Left lung (tissue), 10 donors: ENCODE results near the gene LAMB4. TPM values are rescaled to one million over a fixed set of nuclear protein-coding genes. Genes with fewer than 3 reads are reported as not detected.

Source experiments
- ATAC-seq: fragments of 200-7000 bp; cut with Tn5 transposase; one replicate; pipeline ENCODE4 v1.9.1; 2020; ENCODE audit warnings: moderate library complexity
- DNase-seq, 4 donors: peaks; one replicate each; pipeline ENCODE4 v3.0.0-alpha.2; 2013 to 2020
- H3K27ac ChIP-seq, 2 donors: fragments of 200-600 bp; sonication (generic) in 1 of 2; one replicate each; pipeline versions ENCODE4 v1.5.0 to v1.8.0; 2020 to 2021
- H3K27me3 ChIP-seq, 2 donors: fragments of 200-600 bp; sonication (generic) in 1 of 2; one replicate each; pipeline versions ENCODE4 v1.5.0 to v1.8.0; 2020 to 2021
- H3K36me3 ChIP-seq, 2 donors: fragments of 200-600 bp; sonication (generic) in 1 of 2; one replicate each; pipeline versions ENCODE4 v1.5.0 to v1.8.0; 2020 to 2021
- H3K4me1 ChIP-seq, 2 donors: fragments of 200-600 bp; one replicate each; pipeline ENCODE4 v1.8.0; 2021
- H3K4me3 ChIP-seq, 2 donors: fragments of 200-600 bp; sonication (generic) in 1 of 2; one replicate each; pipeline versions ENCODE4 v1.5.0 to v1.8.0; 2020 to 2021; ENCODE audit warnings: mild to moderate bottlenecking in 1 of 2
- H3K9me3 ChIP-seq, 2 donors: fragments of 200-600 bp; sonication (generic) in 1 of 2; one replicate each; pipeline versions ENCODE4 v1.5.0 to v1.8.0; 2020 to 2021
- intact Hi-C, 2 donors: fragments of 100-400 bp; cut with DNase I; formaldehyde crosslinking; loops; one replicate each; pipeline versions ENCODE4 v1.11.2 to v1.14.2; 2022
- polyA plus RNA-seq, 6 donors: library from polyadenylated mRNA; unstranded; fragments of 120-200 nt; gene quantifications; one replicate each; pipeline ENCODE4 v1.2.1, GENCODE V29; 2013; ENCODE audit not compliant: insufficient read length in 6 of 6
- total RNA-seq, 2 donors: library from RNA; stranded (reverse); fragmentation: NEBNext Ultra II Directional; extraction: Animal tissue kit (Norgen Biotek cat#: 25700); gene quantifications; one replicate each; pipeline ENCODE4 v1.2.1, GENCODE V29; 2021
- TF ChIP-seq, protein P1 (sequence below), 2 donors: fragments of 200-600 bp; sonication (generic) in 1 of 2; IDR thresholded peaks; one replicate each; pipeline versions ENCODE4 v1.5.0 to v1.8.0; 2021; ENCODE audit warnings: antibody characterized with exemption in 2 of 2
- donor health status: DM: no; HTN: yes; CAD: no.
- donor health status: DM: no; HTN: no; CAD: no.

LAMB4 gene
- total and polyA plus RNA-seq, 8 donors = 0.10 to 0.37 (median 0.29) TPM; not detected in 1

DNA sequence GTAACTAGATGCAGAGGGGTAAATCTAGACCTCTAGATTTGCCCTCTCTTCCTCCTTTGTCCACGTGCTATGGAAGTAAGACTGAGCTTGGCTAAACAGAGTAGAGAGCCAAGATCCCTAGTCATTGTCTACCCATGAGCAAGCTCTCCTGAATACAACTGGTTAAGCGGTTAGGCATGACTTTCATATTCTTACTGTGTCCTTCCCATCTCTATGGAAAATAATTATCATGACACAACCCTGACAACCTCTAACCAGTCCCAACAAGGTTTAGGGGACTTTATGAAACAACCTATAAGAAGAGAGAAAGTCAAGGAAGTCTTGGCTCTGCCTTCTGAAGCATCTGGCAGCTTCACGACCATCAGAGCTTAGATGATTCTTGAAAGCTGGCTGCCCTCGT lies 7.8 kb upstream of the LAMB4 start:
- Histone ChIP-seq H3K9me3 (no peaks in the 10 kb centered on the region), H3K4me3 (no peak overlapping the region), H3K27ac (no peak overlapping the region), H3K36me3 (no peaks in the 10 kb centered on the region), H3K27me3 (no peaks in the 10 kb centered on the region), H3K4me1 (peaks cover 0 to 11% of the 10 kb centered on the region in 2 donors)
- intact Hi-C loops = no loop called here
- ATAC-seq (no peak), DNase-seq (no peak)
- TF ChIP-seq, protein P1, sequence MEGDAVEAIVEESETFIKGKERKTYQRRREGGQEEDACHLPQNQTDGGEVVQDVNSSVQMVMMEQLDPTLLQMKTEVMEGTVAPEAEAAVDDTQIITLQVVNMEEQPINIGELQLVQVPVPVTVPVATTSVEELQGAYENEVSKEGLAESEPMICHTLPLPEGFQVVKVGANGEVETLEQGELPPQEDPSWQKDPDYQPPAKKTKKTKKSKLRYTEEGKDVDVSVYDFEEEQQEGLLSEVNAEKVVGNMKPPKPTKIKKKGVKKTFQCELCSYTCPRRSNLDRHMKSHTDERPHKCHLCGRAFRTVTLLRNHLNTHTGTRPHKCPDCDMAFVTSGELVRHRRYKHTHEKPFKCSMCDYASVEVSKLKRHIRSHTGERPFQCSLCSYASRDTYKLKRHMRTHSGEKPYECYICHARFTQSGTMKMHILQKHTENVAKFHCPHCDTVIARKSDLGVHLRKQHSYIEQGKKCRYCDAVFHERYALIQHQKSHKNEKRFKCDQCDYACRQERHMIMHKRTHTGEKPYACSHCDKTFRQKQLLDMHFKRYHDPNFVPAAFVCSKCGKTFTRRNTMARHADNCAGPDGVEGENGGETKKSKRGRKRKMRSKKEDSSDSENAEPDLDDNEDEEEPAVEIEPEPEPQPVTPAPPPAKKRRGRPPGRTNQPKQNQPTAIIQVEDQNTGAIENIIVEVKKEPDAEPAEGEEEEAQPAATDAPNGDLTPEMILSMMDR (IDR thresholded peaks at IDR 0.05) = no peak

DNA sequence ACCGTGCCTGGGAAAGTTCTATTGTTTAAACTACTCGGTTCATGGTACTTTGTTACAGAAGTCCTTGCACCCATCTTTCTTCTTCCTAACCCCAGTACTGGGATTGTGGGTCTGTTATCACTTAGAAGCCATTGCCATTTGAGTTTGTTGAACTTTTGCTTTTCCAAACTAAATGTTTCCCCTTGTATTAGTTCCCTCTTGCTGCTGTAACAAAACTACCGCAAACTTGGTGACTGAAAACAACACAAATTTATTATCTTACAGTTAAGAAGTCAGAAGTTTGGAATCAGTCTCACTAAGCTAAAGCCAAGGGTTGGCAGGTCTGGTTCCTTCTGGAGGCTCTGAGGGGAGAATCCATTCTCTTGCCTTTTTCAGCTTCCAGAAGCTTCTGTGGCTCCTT lies 6.9 kb upstream of the LAMB4 start:
- H3K9me3 ChIP-seq = no peaks in the 10 kb centered on the region
- no peak overlapping the region for H3K4me3 ChIP-seq
- peaks cover 0 to 11% of the 10 kb centered on the region in 2 donors for H3K4me1 ChIP-seq
- no peak overlapping the region for H3K27ac ChIP-seq
- DNase-seq = no peak
- ATAC-seq = no peak
- TF ChIP-seq, protein P1 (IDR thresholded peaks at IDR 0.05) = no peak
- no peaks in the 10 kb centered on the region for H3K27me3 ChIP-seq
- H3K36me3 ChIP-seq = no peaks in the 10 kb centered on the region
- intact Hi-C loops = no loop called here

DNA sequence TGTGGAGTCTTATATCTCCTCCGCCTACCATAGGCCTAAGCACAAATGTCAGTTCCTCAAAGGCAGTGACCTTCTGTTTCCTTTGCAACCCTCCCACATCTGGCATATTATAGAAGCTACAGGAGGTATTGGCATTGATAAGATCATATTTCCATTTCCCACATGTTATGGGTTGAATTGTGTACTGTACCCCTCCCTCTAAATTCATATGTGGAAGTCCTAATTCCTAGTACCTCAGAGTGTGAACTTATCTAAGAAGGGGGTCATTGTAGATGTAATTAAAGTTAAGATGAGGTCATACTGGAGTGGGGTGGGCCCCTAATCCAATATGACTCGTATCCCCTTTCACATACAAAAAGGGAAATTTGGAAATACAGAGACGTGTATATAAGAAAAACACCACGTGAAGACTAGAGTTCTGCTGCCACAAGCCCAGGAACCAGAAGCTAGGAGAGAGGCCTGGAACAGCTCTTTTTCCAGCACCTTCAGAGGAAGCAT lies 6.1 kb upstream of the LAMB4 start:
- intact Hi-C loops = no loop called here
- H3K4me3 ChIP-seq = no peak overlapping the region
- ATAC-seq = no peak

DNA sequence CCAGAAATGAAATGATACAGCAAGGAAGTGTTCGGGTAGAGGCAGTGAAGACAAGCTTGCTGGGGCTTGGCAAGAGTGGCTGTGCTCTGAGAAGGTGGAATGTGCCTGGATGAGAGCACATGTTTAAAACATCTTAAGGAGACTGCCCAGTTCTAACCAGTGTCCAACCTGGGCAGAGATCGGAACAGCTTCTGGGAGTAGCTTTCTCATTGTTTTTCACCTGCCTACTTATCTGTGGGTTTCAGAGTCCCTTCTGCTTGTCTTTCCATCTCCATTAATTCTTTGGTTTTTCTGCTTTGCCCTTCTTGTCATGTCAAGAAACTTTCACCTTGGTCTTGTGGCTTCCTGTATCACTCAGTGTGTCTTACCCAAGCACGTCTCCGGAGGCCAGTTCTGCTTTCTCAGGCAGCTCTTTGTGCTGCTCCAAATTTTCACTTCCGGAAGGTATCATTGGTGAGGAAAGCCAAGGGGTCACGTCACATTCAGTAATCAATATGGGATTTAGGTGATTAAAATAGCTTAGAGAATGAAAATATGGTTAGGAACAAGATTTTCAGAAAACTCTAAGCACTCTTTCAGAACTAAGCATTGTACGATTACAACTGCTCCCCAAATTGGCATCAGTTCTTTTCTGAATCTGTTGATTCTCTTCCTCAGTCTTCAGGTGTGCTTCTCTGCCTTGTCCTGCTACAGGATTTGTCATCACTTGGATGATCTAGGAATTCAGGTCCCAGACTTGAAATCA lies 5.5 kb upstream of the LAMB4 start:
- Histone ChIP-seq H3K27me3 (no peaks in the 10 kb centered on the region), H3K27ac (peak overlapping the region in 1 of 2 donors; percentile 48), H3K4me3 (no peak overlapping the region), H3K4me1 (peaks cover 0 to 11% of the 10 kb centered on the region in 2 donors), H3K36me3 (no peaks in the 10 kb centered on the region), H3K9me3 (no peaks in the 10 kb centered on the region)
- intact Hi-C loops = no loop called here
- TF ChIP-seq, protein P1 (IDR thresholded peaks at IDR 0.05) = no peak
- DNase-seq (no peak), ATAC-seq (no peak)

More for the DNA sequence above, 6.1 kb upstream of the LAMB4 start:
- TF ChIP-seq, protein P1 (IDR thresholded peaks at IDR 0.05) = no peak
- DNase-seq = no peak
- H3K27ac ChIP-seq = peak overlapping the region in 1 of 2 donors; percentile 48
- H3K36me3 ChIP-seq = no peaks in the 10 kb centered on the region
- H3K27me3 ChIP-seq = no peaks in the 10 kb centered on the region
- peaks cover 0 to 11% of the 10 kb centered on the region in 2 donors for H3K4me1 ChIP-seq
- H3K9me3 ChIP-seq = no peaks in the 10 kb centered on the region

DNA sequence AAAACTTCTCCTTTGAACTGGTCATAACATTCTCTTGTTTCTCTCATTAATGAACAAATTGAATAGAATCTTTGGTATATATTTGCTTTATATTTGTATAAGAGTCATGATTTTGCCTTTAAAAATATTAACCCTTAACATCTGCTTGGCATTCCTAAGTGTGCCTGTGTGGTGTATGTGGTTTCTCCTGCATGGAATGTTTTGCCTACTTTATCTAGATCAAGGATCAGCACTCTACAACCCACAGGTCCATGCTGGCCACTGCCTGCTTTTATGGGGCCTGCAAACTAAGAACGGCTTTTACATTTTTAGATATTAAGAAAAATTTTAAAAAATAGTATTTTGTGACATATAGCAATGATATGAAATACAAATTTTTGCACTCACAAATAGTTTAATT lies 4.3 kb upstream of the LAMB4 start:
- Histone ChIP-seq H3K9me3 (no peaks in the 10 kb centered on the region), H3K4me1 (peaks cover 0 to 11% of the 10 kb centered on the region in 2 donors), H3K4me3 (no peak overlapping the region), H3K27ac (no peak overlapping the region), H3K36me3 (no peaks in the 10 kb centered on the region), H3K27me3 (no peaks in the 10 kb centered on the region)
- DNase-seq (no peak), ATAC-seq (no peak)
- intact Hi-C loops = no loop called here
- TF ChIP-seq, protein P1 (IDR thresholded peaks at IDR 0.05) = no peak
